Loucy (cell line): ENCODE data around the gene PI4KA.

Source experiments
- CTCF ChIP-seq: fragments of 200-600 bp; sonication (generic); conservative IDR thresholded peaks from 2 replicates; pipeline ENCODE4 v1.5.1; 2014; ENCODE audit warnings: mild to moderate bottlenecking, antibody characterized with exemption, low read length
- EZH2phosphoT487 ChIP-seq: fragments of 200-600 bp; IDR thresholded peaks from 2 replicates; pipeline ENCODE4 v1.6.1; 2018; ENCODE audit warnings: antibody characterized with exemption, mild to moderate bottlenecking, moderate library complexity, borderline replicate concordance

DNA sequence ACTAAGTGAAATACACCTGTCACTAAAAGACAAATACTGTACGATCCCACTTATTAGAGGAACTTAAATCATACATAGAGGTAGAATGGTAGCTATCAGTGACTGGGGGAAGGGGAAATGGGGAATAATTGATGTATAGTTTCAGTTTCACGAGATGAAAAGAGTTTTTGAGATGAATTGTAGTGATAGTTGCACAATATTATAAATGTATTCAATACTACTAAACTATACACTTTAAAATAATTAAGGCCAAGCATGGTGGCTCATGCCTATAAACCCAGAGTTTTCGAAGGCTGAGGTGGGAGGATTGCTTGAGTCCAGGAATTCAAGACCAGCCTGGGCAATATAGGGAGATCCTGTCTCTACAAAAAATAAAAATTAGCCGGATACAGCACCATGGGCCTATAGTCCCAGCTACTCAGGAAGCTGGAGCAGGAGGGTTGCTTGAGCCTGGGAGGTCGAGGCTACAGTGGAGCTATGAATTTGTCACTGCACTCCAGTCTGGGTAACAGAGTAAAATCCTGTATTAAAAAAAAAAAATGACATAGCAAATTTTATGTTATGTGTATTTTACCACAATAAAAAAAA lies 44.3 kb downstream of the PI4KA start:
- TF ChIP-seq EZH2phosphoT487 (no peak), CTCF (no peak)
